GM19193 (cell line): ENCODE data around the gene C2CD4D.

Source experiments
- POLR2A ChIP-seq: IDR thresholded peaks from 4 replicates; pipeline ENCODE4 v1.6.1; 2011; ENCODE audit not compliant: insufficient read depth, insufficient read length; ENCODE audit errors: extremely low read depth

The C2CD4D gene

DNA sequence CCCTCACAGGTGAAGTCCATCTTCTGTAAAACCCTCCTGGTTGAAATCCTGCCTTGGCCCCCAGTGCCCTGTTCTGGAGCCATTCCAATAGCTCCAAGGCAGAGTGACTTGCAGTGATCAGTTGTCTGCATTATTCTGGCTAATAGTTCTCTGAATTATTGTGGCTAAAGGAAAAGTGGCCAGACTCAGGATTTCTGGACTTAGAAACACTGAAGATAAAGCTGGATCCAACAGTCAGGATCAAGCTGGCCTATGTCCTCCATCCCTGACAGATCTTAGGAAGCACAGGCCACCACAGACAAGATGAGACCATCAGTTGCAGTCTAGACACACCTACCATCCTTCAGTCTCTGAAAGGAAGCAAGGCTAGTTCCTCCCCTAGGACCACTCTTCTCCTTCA is 801 bp upstream of the C2CD4D start:
- no peak for TF ChIP-seq POLR2A

DNA sequence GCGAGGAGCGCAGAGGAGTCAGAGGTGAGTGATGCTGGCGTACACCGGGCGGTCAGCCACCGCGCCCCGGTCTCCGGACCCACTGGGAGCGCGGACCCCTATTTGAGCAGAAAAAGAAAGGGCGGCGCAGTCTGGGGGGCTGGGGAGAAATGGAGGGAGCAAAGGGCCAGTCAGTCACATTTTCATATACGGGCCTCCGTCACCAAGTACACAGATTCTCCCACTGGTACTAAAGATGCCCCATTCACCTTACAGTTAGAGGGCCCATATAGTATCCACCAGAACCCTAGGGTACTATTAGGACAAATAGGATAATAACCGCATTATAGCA is 573 bp downstream of the C2CD4D start:
- TF ChIP-seq POLR2A, result no peak

- TF ChIP-seq POLR2A, result no peak
Observed at GRCh38 chr1:151838222-151839081, 1.2 kb downstream of the C2CD4D start.

DNA sequence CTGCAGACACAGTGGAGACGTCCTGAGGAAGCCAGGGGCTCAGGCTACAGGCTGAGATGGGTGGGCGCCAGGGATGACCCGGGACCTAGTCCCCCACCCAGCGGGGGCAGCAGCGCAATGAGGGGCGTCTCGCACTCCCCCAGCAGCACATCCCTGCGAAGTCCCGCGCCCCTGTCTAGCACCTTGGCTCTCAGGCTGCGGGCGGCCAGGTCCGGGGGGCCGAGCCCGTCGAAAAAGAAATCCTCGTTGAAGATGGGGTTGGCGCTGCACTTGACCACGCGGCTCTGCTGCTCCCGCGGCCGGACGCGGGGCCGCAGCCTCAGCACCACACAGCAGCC is 1.8 kb downstream of the C2CD4D start:
- no peak for TF ChIP-seq POLR2A

DNA sequence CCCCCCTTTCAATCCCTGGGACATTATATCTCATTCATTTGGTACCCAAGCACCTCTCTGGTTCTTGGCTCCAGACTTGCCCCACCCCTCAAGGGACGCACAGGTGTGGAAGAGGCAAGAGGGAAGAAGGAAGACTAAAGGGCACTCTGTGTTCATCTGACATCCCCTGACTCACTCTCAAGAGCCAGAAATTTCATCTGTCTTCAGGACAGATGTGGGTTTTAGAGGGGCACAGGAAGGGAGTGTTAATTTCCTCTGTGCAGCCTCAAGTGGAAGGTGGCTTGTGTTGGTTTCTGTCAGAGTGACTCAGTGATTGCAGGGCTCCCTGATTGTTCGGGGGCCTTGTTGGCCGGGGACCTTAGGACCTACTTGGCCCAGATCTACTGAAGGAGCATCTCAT is 2.4 kb downstream of the C2CD4D start:
- TF ChIP-seq POLR2A, result no peak

GRCh38 chr1:151835596-151835995 is 4.0 kb downstream of the C2CD4D start:
- no peak for TF ChIP-seq POLR2A

DNA sequence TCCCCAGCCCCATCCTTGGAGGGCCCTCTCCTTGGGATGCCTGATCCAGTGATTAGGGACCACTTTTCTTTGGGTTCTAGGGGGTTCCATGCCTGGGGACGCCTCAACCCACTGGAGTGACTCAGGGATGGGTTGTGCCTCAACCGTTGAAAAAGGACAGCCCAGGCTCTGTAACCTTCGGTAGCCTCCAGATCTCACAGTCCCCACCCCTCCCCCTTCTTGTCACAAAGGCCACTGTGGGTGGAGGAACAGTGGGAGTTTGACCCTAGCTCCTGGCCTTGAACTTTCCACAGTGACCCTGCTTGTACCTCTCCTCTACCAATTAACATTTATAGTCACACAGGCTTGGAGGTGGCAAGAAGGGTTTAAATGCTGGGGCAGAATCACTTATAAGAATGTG is 5.4 kb downstream of the C2CD4D start:
- TF ChIP-seq POLR2A, result no peak

GRCh38 chr1:151833172-151833900 is 6.3 kb downstream of the C2CD4D start:
- no peak for TF ChIP-seq POLR2A

DNA sequence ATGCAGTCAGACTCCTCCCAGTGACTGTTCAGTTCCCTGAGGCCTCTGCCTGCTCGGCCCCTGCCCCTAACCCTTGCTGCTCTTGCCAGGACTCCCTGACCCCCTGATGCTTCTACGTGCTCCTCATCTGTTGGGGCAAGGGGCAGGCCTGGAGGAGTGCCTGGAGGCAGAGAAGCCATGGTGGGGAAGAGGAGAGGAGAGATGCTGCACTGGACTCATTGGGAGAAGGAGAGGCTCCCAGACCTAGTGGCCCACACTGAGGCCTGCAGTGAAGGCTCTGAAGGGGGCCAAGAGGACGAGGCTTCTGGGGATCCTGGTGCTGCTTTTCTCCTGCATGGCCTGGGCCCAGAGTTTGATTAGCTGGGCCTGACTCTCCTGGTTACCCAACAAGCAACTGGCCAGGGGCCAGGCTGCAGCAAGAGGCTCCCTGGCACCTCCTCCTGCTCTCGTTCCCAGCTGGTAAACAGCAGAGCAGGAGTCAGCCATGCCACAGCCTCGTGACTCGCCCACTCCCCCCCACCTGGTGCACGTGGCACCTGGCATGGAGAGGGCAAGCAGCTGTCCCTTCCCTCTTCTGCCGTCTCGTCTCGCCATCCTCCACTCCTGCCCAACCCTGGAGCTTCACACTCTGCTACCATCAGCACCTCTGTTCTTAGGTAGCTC is 7.2 kb downstream of the C2CD4D start:
- no peak for TF ChIP-seq POLR2A

DNA sequence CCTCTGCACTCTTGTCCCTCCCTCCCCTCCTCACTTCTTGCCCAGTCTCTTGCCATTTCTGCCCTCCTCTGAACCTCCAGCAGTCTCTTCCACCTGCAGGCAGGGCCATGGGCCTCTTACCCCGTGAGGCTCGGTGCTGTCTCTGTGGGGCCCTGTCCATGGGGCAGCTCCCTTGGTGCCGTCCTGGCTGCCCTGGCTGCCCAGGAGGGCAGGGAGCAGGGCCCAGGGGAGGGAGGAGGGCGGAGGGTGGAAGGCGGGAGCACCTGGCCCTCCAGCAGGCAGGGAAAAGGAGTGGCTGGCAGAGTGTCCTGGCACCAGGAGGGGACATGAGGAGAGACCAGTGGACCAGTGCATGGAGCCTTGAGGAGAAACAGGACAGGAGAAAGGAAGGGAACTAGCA is 8.0 kb downstream of the C2CD4D start, which contains the start of gene RORC:
Gene RORC, minus strand, starts transcription at position 198 of the 400 bp plus-strand sequence. Its CDS starts 38 bp downstream, at position 160.
- TF ChIP-seq POLR2A, result no peak

- no peak for TF ChIP-seq POLR2A
Observed at GRCh38 chr1:151831256-151831591, 8.4 kb downstream of the C2CD4D start.

- TF ChIP-seq POLR2A, result no peak
Observed at GRCh38 chr1:151830055-151830454, 9.6 kb downstream of the C2CD4D start.

GRCh38 chr1:151829352-151830046 is 10.1 kb downstream of the C2CD4D start:
- no peak for TF ChIP-seq POLR2A

DNA sequence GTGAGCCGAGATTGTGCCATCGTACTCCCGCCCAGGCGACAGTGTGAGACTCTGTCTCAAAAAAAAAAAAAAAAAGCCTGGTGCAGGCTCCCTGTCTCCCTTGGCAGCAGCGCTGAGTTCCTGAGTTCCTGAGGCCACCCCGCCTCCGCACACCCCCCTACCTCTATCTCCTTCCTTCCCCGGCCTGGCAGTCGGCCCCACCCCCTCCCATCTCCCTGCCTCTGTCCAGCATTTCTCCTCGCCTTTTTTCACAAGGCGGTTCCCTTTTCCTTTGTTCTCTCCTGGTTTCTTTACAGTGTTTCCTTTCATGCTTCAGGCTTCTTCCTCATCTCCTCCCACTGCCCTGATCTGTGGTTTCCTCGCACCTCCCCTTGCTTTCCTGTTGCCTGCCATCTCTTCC is 10.7 kb downstream of the C2CD4D start:
- TF ChIP-seq POLR2A, result no peak

DNA sequence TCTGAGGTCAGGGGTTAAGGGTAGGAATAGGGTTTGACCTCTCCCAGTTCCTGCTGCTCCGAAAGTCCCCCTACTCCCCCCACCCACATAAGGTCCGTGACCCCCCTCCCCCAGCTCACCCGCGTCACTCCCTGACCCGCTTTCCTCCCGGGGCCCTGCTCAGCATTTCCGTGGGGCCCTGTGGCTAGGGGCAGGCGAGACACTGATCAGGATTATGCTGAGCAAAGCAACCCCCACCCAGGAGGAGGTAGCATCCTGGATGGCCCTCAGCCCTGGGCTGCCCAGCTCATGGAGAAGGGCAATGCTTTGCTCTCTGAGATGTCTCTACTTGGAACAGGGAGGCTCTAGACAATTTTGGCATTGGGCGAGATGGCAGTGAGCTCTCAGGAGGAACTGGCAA is 11.8 kb downstream of the C2CD4D start:
- TF ChIP-seq POLR2A, result no peak
